Right lobe of liver (tissue), 6 donors: ENCODE measurements around the gene TRPM5. TPM values are rescaled to one million over a fixed set of nuclear protein-coding genes. Genes with fewer than 3 reads are reported as not detected.

Experiments used
- ATAC-seq, 4 donors: fragments of 200-7000 bp; cut with Tn5 transposase; one replicate each; pipeline ENCODE4 v1.9.1; 2020; ENCODE audit warnings: mild to moderate bottlenecking in 4 of 4, moderate library complexity in 4 of 4
- DNase-seq, 3 donors: peaks; one replicate each; pipeline ENCODE4 v3.0.0-alpha.2; 2020
- H3K27ac ChIP-seq, 3 donors: fragments of 200-600 bp; one replicate each; pipeline ENCODE4 v1.8.0; 2022
- H3K27me3 ChIP-seq, 2 donors: fragments of 200-600 bp; one replicate each; pipeline ENCODE4 v1.8.0; 2022
- H3K36me3 ChIP-seq, 4 donors: fragments of 200-600 bp; sonication (generic) in 1 of 4; one replicate each; pipeline versions ENCODE4 v1.5.1 to v1.8.0; 2017 to 2022; ENCODE audit warnings: control low read depth in 1 of 4
- H3K4me1 ChIP-seq, 4 donors: fragments of 200-600 bp; sonication (generic) in 1 of 4; one replicate each; pipeline versions ENCODE4 v1.5.1 to v1.8.0; 2017 to 2022; ENCODE audit warnings: control low read depth in 1 of 4
- H3K4me3 ChIP-seq, 3 donors: fragments of 200-600 bp; one replicate each; pipeline ENCODE4 v1.8.0; 2022
- H3K9me3 ChIP-seq, 4 donors: fragments of 200-600 bp; sonication (generic) in 1 of 4; one replicate each; pipeline versions ENCODE4 v1.5.1 to v1.8.0; 2017 to 2022; ENCODE audit warnings: control low read depth in 1 of 4
- POLR2A ChIP-seq: fragments of 450-650 bp; IDR thresholded peaks from one replicate; pipeline ENCODE4 v1.6.1; 2017; ENCODE audit warnings: antibody characterized with exemption, mild to moderate bottlenecking
- WGBS: methylation state at CpG from one replicate; pipeline ENCODE4 v1.1.6; 2018; ENCODE audit warnings: low coverage, low lambda C conversion rate; ENCODE audit not compliant: insufficient coverage; ENCODE audit errors: missing lambda C conversion rate; 5-methylcytosine and 5-hydroxymethylcytosine counted together
- intact Hi-C, 2 donors: fragments of 100-400 bp; cut with DNase I; formaldehyde crosslinking; loops; one replicate each; pipeline versions ENCODE4 v1.11.2 to v1.14.1; 2022
- total RNA-seq, 6 experiments: library from RNA; depleted of rRNA in 2 of 6; stranded (reverse); fragments of >200 nt in 2 of 6; fragmentation: NEBNext Ultra II Directional in 3 of 6; extraction: Animal tissue kit (Norgen Biotek cat#: 25700) in 3 of 6; gene quantifications; one replicate each; pipeline versions ENCODE4 v1.1.0 to v1.2.4, GENCODE V29; 2016 to 2023
- TF ChIP-seq, protein P1 (sequence below), 4 donors: fragments of 200-600 bp in 3 of 4; fragments of 450-650 bp in 1 of 4; IDR thresholded peaks; one replicate each; pipeline versions ENCODE4 v1.5.1 to v1.8.0; 2016 to 2022; ENCODE audit warnings: antibody characterized with exemption in 4 of 4, mild to moderate bottlenecking in 2 of 4
- donor health status: DM: no; HTN: yes; CAD: no.
- donor health status: DM: no; HTN: no; CAD: no.
- donor health status: DM: no; HTN: no; CAD: no.
- donor health status: DM: no; HTN: yes; CAD: no.
- donor health status: DM: no; HTN: yes; CAD: no.

The TRPM5 gene
- total RNA-seq, 6 experiments from 2014 or later: not detected

DNA sequence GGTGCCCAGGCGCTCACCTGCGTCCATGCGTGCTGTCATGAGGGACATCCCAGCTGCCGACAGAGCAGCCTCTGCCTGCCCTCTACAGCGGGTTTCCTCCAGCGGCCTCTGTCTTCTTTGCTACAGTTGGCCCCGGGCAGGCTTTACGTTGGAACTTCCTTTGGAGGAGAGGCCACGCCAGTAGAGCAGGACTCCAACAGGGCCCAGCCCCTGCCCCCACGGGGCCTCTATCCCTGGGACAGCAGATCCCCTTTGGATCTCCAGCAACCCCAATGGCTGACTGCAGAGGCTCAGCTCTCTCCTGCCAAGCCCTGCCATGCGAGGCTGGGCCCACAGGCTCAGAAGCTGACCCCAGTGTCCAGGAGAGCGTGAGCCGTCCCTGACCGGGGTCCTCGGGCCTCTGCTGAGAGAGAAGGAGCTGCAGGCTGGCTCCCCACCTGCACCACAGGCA lies 12.1 kb downstream of the TRPM5 start:
- H3K27me3 ChIP-seq: no peaks in the 10 kb centered on the region
- no peak for ATAC-seq
- no peaks in the 10 kb centered on the region for H3K4me1 ChIP-seq
- H3K36me3 ChIP-seq: no peaks in the 10 kb centered on the region
- no peaks in the 10 kb centered on the region for H3K9me3 ChIP-seq
- H3K4me3 ChIP-seq: no peak overlapping the region
- WGBS: no CpG with 5 or more reads among the region's 15 CpGs
- TF ChIP-seq, protein P1, sequence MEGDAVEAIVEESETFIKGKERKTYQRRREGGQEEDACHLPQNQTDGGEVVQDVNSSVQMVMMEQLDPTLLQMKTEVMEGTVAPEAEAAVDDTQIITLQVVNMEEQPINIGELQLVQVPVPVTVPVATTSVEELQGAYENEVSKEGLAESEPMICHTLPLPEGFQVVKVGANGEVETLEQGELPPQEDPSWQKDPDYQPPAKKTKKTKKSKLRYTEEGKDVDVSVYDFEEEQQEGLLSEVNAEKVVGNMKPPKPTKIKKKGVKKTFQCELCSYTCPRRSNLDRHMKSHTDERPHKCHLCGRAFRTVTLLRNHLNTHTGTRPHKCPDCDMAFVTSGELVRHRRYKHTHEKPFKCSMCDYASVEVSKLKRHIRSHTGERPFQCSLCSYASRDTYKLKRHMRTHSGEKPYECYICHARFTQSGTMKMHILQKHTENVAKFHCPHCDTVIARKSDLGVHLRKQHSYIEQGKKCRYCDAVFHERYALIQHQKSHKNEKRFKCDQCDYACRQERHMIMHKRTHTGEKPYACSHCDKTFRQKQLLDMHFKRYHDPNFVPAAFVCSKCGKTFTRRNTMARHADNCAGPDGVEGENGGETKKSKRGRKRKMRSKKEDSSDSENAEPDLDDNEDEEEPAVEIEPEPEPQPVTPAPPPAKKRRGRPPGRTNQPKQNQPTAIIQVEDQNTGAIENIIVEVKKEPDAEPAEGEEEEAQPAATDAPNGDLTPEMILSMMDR (IDR thresholded peaks at IDR 0.05): no peak
- TF ChIP-seq POLR2A: no peak
- DNase-seq: peak in 2 of 3 donors; percentile 15 to 36
- intact Hi-C loops: loop anchor here in 1 of 2 donors (5.0 kb wide), 1 partner anchor 460 kb away; no protein-coding TSS in a partner anchor
- no peak overlapping the region for H3K27ac ChIP-seq

DNA sequence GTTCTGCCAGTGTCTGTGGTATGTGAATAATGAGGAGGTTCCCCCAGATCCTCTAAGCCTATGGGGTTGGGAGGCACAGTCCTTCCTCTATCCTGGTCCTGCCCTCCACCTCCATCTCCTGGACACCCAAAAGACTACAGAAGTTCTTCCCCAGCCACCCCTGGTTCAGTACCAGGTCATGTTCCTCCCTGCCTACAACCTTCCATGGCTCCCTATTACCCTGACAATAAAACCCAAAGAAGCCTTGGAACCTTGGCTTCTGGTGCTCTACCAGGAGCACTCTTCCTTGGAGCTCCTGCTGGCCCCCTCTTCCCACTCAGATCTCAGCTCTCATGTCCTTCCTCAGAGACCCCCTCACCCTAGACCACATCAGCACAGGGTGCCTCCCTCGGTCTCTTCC lies 12.9 kb downstream of the TRPM5 start:
- Histone ChIP-seq H3K36me3 (no peaks in the 10 kb centered on the region), H3K9me3 (no peaks in the 10 kb centered on the region), H3K27ac (no peak overlapping the region), H3K4me3 (no peak overlapping the region), H3K27me3 (no peaks in the 10 kb centered on the region), H3K4me1 (no peaks in the 10 kb centered on the region)
- WGBS: 63% methylated on average over 1 of the region's 1 CpG
- TF ChIP-seq, protein P1 (IDR thresholded peaks at IDR 0.05): no peak
- no peak for TF ChIP-seq POLR2A
- DNase-seq (peak in 1 of 3 donors; percentile 1), ATAC-seq (no peak)
- intact Hi-C loops: loop anchor here in 1 of 2 donors (5.0 kb wide), 1 partner anchor 461 kb away; no protein-coding TSS in a partner anchor

DNA sequence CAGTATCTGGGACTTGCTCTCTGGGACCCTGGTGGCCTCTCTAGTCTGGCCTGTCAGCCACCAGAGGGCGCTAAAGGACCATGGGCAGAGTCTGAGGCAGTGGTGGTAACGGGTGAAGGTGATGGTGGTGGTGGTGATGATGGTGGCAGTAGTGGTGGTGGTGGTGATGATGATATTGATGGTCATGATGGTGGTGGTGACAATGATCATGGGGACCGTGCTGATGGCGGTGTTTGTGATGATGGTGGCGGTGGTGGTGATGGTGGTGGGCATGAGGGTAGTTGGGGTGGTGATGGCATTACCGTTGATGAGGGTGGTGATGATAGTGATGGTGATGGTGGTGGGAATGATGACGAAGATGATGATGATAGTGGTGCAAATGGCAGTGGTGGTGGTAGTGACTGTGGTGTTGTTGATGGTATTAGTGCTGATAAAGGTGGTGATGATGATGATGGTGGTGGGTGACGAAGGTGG lies 16.0 kb downstream of the TRPM5 start:
- ATAC-seq (peak; percentile 69 to 88 (median 80)), DNase-seq (peak; percentile 82 to 85 (median 84))
- intact Hi-C loops: loop anchor here (2.0 kb wide), 1 partner anchor 102 kb away; no protein-coding TSS in a partner anchor
- Histone ChIP-seq H3K4me1 (no peaks in the 10 kb centered on the region), H3K27ac (no peak overlapping the region), H3K9me3 (no peaks in the 10 kb centered on the region), H3K27me3 (no peaks in the 10 kb centered on the region), H3K36me3 (no peaks in the 10 kb centered on the region), H3K4me3 (no peak overlapping the region)
- WGBS: 38% methylated on average over 8 of the region's 8 CpGs
- no peak for TF ChIP-seq POLR2A
- TF ChIP-seq, protein P1 (IDR thresholded peaks at IDR 0.05): peak; percentile 67 to 85 (median 76)

DNA sequence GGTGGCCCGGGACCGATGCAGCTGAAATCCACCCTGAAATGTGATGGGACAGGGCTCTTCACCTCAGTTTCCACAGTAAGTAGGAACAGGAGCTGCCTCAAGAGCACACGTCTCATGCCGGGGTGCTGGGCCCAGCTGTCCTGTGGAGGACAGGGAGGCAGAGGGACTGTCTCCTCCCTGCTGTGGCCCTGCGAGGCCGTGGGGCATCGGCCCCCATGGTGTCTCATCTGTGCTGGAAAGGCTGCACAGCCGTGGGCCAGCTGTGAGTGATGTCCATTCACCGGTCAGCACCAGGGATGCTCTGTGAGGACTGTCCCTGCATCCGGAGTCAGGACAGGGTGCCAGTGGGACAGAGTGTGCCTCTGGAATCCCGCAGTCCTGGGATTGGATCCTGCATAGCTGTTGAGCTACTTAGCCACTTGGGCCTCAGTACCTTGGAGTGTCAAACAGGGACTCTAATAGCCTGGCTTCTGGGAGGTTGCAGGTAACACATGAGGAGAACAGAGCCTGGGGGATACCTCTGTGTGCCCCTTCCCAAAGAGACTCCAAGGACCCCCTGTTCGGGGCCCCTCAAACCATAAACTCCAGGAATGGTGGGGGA lies 16.5 kb downstream of the TRPM5 start:
- H3K9me3 ChIP-seq: no peaks in the 10 kb centered on the region
- H3K4me3 ChIP-seq: no peak overlapping the region
- H3K4me1 ChIP-seq: no peaks in the 10 kb centered on the region
- intact Hi-C loops: loop anchor here (2.0 kb wide), 1 partner anchor 103 kb away; no protein-coding TSS in a partner anchor
- WGBS: 47% methylated on average over 3 of the region's 12 CpGs
- no peak for ATAC-seq
- no peak overlapping the region for H3K27ac ChIP-seq
- TF ChIP-seq, protein P1 (IDR thresholded peaks at IDR 0.05): no peak
- TF ChIP-seq POLR2A: no peak
- no peaks in the 10 kb centered on the region for H3K36me3 ChIP-seq
- no peak for DNase-seq
- H3K27me3 ChIP-seq: no peaks in the 10 kb centered on the region
